NCI-H446 treated with DMSO at 0.1 percent for 48 hours (cell line): ENCODE results near the gene OVCA2.

Experiments used
- DNase-seq: peaks from one replicate; lab custom pipeline; 2025; lab: John Stamatoyannopoulos, UW

OVCA2 gene

GRCh38 chr17:2087597-2088211 lies 45.9 kb downstream of the OVCA2 start:
- DNase-seq, result no peak

- DNase-seq, result no peak
Measured at GRCh38 chr17:2089021-2089422, 47.2 kb downstream of the OVCA2 start.

GRCh38 chr17:2090210-2090641 lies 48.4 kb downstream of the OVCA2 start:
- no peak for DNase-seq

GRCh38 chr17:2090804-2091534 lies 49.1 kb downstream of the OVCA2 start:
- no peak for DNase-seq

GRCh38 chr17:2092253-2092652 lies 50.4 kb downstream of the OVCA2 start:
- DNase-seq, result no peak
